ENCODE results near the gene DAB1.

DAB1 gene

GRCh38 chr1:57319791-57320190 lies 104.1 kb downstream of the DAB1 start:
- TF ChIP-seq CTCF (IDR thresholded peaks at IDR 0.05; ENCODE audit: low read depth, low read length), result no peak
- DNase-seq (ENCODE audit: low read depth in 2 of 2), result no peak
- H3K4me3 ChIP-seq (replicated peaks in 1 of 2; ENCODE audit: low read depth in 2 of 2, low read length in 2 of 2), result no peak overlapping the region

GRCh38 chr1:57319165-57319564 lies 104.7 kb downstream of the DAB1 start:
- peak in 1 of 2 donors; percentile 31 for DNase-seq (ENCODE audit: low read depth in 2 of 2)
- TF ChIP-seq CTCF (IDR thresholded peaks at IDR 0.05; ENCODE audit: low read depth, low read length), result no peak

DNA sequence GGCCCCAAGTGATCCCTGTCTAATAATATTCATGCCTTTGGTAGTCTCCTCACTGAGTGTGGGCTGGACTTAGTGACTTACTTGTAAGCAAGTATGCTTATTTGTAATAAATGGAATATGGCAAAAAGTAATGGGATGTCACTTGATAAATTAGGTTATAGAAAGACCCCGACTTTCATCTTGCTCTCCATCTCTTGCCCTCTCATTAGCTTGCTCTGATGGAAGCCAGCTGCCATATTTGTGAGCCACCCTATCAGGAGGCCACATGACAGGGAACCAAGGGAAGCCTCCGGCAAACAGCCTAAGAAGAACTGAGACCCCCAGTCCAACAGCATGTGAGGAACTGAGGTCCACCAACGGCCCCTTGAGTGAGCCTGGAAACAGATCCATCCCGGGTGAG lies 107.0 kb downstream of the DAB1 start:
- no peak for DNase-seq (ENCODE audit: low read depth in 2 of 2)

More at GRCh38 chr1:57319165-57319564, 104.7 kb downstream of the DAB1 start:
- no peak overlapping the region for H3K4me3 ChIP-seq (replicated peaks in 1 of 2; ENCODE audit: low read depth in 2 of 2, low read length in 2 of 2)

DNA sequence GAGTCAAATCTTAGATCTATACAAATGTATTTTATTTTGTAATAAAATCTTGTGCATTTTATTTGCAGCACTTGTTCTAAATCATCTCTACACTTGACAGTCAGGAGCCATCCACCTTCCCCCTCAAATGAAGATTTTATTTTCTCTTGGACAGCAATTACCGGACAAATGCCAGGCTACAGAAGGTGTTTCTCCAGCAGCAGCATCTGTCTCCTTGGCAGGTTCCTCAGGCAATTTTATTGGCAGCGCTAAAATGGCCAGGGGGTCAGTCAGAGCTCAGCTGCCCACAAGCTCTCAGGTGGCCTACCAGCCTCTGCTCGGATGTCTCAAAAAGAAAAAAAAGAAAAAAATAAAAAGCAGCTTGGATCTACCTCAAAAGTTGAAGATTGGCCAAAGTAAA lies 107.6 kb downstream of the DAB1 start:
- no peak overlapping the region for H3K4me3 ChIP-seq (replicated peaks in 1 of 2; ENCODE audit: low read depth in 2 of 2, low read length in 2 of 2)
- TF ChIP-seq CTCF (IDR thresholded peaks at IDR 0.05; ENCODE audit: low read depth, low read length), result no peak
- no peak for DNase-seq (ENCODE audit: low read depth in 2 of 2)

More for the DNA sequence above, 107.0 kb downstream of the DAB1 start:
- no peak overlapping the region for H3K4me3 ChIP-seq (replicated peaks in 1 of 2; ENCODE audit: low read depth in 2 of 2, low read length in 2 of 2)
- TF ChIP-seq CTCF (IDR thresholded peaks at IDR 0.05; ENCODE audit: low read depth, low read length), result no peak

GRCh38 chr1:57312869-57313268 lies 111.0 kb downstream of the DAB1 start:
- TF ChIP-seq CTCF (IDR thresholded peaks at IDR 0.05; ENCODE audit: low read depth, low read length), result no peak
- no peak for DNase-seq (ENCODE audit: low read depth in 2 of 2)
- no peak overlapping the region for H3K4me3 ChIP-seq (replicated peaks in 1 of 2; ENCODE audit: low read depth in 2 of 2, low read length in 2 of 2)

GRCh38 chr1:57311411-57311810 lies 112.4 kb downstream of the DAB1 start:
- no peak for TF ChIP-seq CTCF (IDR thresholded peaks at IDR 0.05; ENCODE audit: low read depth, low read length)
- DNase-seq (ENCODE audit: low read depth in 2 of 2), result no peak
- H3K4me3 ChIP-seq (replicated peaks in 1 of 2; ENCODE audit: low read depth in 2 of 2, low read length in 2 of 2), result no peak overlapping the region

DNA sequence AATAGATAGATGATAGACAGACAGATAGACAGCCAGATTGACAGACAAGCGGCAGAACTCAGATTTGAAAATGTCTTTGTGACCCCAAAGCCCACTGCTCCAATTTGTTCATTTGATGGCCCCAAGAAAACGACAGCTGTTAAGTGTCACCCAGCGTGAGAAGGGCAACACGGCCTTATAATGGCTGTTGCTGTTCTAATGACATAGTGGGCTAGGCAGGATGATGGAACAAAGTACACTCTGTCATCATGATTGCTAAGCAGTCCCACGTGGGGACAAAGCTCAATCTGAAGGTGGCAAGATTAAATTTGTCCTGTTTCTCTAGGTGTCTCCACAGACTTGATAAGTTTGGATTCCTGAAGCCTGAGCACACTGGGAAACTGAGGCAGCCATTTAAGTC lies 112.9 kb downstream of the DAB1 start:
- TF ChIP-seq CTCF (IDR thresholded peaks at IDR 0.05; ENCODE audit: low read depth, low read length), result no peak
- H3K4me3 ChIP-seq (replicated peaks in 1 of 2; ENCODE audit: low read depth in 2 of 2, low read length in 2 of 2), result no peak overlapping the region

More for the DNA sequence above, 112.9 kb downstream of the DAB1 start:
- DNase-seq (ENCODE audit: low read depth in 2 of 2), result no peak

Measured in cardiac fibroblast (primary cell).